HG03571 (cell line): ENCODE measurements around the gene FBXO24.
A peak's percentile ranks its signal among the peaks of the same experiment; 100 is the strongest.

ENCODE experiments used
- ATAC-seq: cut with Tn5 transposase; IDR thresholded peaks from one replicate; pipeline ENCODE4 v1.9.1; 2021; ENCODE audit not compliant: unreplicated experiment

The FBXO24 gene

DNA sequence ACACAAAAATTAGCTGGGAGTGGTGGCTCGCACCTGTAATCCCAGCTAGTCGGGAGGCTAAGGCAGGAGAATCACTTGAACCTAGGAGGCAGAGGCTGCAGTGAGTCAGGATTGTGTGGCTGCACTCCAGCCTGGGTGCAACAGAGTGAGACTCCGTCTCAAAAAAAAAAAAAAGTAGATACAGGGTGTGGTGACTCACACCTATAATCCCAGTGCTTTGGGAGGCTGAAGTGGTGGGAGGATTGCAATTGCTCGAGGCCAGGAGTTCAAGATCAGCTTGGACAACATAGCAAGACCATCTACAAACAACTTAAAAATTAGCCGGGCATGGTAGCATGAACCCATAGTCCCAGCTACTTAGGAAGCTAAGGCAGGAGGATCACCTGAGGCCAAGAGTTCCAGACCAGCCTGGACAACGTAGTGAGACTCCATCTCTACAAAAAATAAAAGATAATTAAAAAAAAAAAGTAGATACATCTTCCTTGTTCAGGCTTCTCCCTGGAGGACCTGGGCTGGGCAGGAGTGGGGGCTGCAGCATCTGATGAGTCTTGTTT, 28.3 kb downstream of the FBXO24 start:
- ATAC-seq, result no peak

DNA sequence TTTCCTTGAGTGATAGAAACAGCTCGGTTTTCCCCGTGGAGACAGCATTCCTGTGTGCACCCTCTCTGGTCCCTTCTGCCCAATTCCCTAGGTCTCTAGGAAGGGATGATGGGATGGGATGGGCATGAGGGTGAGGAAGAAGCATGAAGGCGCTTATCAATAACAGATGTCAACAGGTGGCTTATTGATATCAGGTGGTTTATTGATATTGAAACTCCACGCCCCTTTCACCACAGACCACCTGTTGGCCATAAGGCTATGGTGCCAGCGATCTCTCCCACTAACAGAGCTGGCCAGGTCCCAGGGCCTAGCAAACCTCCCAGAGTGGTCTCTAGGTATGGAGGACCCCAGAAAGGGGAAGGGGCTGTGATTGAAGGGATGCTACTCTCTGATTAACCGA, 34.1 kb downstream of the FBXO24 start:
- ATAC-seq, result no peak

DNA sequence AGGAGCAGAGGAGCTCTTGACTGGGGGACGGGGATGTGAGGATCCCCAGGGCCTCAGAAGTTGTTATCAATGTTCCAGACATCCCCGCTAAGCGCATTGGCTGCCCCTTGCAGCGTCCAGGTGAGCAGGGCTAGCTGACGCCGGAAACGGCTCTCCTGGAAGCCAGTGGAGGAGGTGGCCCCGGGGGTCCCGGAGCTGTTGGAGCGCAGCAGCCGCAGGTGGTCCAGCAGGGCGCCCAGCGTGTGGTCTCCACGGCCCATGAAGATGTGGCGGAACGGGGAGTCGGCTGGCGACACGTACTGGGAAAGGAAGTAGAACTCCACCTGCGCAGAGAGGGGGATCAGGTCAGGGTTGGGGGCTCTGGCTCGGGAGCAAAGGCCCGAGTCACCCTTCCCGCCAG, 34.7 kb downstream of the FBXO24 start:
- no peak for ATAC-seq

DNA sequence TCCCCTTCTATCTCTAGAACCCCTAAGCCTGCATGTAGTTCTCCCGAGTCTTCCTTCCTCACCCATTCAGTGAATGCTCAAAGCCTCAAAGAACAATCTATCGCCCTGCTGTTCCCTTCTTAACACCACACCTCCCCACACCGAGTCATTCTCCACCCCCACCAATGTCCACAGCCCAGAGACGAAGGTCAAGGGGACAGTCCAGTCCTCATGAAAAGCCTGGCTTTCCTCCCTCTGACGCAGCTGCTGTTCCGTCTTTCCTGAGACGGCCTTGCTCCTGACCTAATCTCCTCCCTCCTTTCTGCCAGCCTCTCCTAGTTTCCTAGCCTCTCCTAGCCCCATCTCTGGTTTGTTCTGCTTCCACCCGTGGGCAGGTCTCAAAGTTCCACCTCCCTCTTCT, 35.4 kb downstream of the FBXO24 start:
- ATAC-seq, result no peak

DNA sequence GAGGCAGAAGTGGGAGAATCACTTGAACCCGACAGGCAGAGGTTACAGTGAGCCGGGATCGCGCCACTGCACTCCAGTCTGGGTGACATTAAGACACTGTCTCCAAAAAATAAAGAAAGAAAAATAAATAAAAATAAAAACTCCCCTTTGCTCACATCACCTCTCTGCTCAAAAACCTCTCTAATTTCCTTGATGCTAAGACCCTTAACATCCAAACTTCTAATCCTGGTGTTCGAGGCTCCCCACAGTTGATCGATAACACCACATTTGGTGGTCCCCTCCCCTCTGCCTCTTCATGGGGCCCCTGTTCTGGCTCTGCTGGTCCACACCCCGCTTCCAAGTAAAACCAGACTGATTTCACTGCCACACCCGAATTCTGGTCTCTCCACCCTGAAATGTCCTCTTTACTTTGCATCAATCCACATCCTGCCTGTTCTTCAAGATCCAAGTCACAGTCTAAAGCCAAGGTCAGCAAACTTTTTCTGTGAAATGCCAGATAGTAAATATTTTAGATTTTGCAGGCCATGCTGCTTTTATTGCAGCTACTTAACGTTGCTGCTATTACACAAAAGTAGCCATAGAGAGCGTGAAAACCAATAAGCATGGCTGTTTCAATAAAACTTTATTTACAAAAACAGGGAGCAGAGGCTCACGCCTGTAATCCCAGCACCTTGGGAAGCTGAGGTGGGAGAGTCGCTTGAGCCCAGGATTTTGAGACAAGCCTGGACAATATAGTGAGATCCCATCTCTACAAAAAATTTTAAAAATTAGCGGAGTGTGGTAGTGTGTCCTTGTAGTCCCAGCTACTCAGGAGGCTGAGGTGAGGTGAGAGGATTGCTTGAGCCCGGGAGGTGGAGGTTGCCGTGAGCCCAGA, 38.1 kb downstream of the FBXO24 start:
- ATAC-seq, result no peak

DNA sequence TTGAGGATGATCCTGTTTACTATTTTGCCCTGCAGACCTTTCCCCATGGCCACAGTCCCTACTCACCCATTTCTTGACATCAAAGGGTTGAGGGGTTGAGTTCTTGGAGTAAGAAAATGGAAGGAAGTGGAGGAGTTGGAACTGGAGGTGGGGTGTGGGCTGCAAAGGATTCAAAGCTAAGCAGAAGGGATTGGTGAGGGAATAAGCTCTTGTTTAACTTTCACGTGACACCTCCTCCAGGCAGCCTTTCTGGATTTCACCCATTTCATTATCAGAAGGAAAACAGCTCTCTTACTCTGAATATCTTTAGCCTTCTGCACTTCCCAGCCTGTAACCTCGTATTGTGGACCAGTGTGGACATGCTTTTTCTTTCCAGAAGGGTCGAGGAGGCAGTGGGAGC, 39.9 kb downstream of the FBXO24 start:
- ATAC-seq, result no peak

DNA sequence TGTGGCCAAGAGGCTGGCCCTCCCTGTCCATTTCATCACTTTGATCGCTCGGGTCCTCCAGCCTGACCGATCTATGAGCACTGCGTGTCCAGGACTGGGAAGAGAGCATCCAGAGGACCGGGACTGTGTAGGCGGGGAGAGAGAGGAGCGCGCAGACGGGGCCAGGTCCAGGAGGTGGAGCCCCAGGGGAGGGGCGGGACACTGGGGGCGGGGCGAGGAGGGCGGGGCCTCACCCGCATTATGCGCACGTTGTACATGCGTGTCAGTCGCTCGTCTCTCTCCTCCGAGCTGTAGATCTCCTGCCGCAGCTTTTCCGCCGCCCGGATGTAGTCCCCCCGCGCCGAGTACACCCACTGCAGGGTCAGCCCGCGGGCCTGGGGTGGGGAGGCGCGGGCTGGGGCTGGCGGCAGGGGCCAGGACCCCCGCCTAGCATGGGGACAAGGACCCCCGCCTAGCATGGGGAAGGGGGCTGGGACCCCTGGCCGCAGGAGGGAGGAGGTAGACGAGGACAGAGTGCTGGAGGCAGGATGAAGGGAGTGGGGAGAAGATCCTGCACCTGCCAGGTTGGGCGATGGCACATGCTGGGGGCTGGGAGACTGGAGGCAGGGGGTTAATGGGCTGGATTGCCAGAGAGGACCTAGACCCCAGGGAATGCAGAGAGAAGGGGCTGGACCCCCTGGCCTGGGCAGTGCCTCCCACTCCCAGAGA, 40.6 kb downstream of the FBXO24 start:
- ATAC-seq, result peak; percentile 79

DNA sequence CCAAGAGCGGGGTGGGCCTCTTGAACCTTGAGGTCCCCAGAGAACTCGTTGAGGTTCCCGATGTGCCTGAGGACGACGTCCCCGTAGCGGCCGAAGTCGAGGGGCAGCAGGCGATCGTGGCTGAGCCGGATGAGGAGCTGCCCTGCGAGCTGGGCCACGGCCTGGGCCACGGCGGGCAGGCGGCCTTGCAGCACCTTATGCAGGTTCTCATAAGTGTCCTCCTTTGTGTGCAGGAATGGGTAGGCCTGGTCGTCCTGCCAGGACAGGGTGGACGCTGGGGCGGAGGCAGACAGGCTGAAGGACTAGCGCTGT, 41.1 kb downstream of the FBXO24 start:
- ATAC-seq, result no peak

DNA sequence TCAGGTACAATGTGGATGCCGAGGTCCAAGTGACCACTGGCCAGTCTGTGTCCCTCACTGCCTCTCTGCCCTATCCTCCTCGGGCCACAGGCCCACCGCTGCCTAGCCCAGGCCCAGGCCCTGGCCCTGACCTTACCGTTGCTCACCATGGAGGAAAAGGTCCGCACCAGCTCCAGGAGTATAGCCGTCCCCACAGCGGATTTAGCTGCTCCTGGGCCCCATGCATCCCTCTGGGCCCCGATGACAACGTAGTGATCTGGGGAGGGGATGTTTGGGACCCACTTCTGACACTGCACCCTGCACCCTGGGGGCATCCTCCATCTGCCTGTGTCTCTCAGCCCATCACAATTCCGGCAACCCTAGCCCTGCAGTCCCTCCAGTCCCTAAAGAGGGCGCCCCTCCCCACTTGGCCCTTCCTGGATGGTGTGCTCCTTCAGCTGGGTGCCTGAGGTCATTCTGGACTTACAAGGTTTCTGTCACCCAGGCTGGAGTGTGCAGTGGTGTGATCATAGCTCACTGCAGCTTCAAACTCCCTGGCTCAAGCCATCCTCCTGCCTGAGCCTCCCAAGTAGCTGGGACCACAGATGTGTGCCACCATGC, 43.1 kb downstream of the FBXO24 start:
- ATAC-seq, result no peak

DNA sequence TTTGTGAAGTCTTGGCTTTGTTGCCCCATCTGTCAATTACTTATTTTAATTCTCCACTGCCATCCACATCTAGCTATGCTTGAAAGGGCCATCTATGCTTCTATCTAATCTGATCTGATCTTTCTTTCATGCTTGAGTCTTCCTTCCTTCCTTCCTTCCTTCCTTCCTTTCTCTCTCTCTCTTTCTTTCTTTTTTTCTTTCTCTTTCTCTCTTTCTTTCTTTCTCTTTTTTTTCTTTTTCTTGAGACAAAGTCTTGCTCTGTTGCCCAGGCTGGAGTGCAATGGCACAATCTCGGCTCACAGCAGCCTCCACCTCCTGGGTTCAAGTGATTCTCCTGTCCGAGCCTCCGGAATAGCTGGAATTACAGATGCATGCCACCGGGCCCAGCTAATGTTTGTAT, 43.9 kb downstream of the FBXO24 start:
- ATAC-seq, result no peak

DNA sequence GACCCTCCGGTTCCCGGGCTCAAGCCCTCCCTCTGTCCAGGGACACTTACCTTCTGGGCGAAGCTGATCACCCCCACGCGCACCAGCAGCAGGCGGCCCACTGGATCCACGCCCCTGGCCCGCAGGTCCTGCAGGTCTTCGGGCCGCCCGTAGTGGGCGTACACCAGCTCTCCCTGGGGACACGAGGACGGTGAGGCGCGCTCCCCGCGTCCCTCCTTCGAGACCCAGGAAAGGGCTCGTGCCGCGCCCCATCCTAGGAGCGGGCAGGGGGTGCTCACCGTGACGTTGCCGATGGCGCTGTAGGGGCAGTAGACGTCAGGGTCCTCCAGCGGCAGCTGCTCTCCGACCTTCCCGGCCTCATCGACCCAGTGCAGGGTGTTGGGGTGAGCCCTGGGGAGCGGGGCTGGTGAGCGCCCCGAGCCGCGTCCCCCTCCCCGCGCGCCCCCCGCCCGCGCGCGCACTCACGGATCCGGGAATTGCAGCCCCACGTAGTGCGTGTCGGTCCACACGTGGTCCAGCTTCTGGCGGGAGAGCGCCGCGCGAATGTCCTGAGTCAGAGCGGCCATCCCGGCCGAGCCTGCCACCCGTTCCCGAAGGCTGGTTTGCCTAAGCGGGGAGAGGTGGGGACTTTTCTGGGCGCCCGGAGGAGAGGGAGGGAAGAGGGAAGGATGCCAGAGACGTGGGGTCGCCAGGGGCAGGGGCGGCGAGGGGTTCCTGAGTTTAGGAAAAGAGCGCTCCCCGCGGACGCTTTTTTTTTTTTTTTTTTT, 47.0 kb downstream of the FBXO24 start:
- ATAC-seq, result peak; percentile 58

DNA sequence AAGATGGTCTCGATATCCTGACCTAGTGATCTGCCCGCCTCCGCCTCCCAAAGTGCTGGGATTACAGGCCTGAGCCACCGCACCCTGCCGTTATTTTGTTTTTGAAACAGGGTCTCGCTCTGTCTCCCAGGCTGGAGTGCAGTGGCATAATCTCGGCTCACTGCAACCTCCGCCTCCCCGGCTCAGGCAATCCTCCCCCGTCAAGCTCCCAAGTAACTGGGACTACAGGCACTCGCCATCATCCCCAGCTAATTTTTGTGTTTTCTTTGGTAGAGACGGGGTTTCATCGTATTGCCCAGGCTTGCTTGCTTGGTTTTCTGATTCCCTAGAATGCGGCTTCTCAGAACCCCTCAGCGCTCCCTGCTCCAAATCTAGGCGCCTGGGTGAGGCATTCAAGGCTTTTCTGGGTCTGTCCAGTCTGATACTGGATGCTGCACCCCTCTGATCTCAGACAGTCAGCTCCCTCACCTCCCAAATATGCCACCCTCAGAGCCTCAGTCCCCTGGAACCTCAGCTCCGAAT, 53.9 kb downstream of the FBXO24 start:
- no peak for ATAC-seq

DNA sequence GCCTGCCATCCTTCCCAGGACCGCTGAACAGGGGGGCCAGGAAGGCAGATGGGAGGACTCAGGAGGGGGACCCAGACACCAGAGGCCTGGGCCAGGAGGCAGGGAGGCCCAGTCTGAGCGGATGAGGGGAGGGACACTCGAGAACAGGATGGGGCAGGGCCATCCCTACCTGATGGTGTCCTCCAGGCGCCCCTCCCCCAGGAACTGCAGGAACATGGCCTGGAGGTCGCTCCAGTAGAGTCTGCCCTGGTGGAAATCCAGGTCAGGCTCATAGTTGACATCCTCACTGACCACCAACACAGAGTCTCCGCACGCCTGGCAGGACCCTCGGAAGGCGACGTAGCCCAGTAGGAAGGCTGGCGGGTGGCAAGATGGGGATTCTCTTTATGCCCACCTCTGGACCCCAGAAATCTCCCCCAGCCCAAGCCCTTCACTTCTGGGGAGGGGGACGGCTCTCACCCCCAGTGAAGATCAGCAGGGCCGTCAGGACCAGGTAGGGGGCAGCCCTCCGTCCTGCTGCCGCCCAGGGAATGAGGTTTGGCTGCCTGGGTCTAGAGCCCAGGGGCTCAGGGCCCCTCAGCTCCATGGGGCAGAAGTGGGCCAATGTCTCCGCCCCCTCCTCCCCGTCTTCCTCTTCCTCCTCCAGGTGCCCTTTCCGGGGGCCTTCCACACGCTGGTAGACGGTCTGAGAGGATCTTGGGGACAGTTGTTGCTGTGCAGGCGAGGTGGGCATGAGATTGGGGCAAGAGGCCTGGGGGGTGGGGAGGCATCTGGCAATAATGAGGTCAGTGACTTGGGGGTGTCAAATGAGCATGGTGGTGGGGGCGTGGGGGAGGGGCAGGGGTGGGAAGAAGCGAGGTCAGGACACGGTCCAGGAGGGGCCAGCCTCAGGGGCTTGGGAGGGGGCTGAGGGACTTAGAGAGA, 54.7 kb downstream of the FBXO24 start:
- no peak for ATAC-seq

DNA sequence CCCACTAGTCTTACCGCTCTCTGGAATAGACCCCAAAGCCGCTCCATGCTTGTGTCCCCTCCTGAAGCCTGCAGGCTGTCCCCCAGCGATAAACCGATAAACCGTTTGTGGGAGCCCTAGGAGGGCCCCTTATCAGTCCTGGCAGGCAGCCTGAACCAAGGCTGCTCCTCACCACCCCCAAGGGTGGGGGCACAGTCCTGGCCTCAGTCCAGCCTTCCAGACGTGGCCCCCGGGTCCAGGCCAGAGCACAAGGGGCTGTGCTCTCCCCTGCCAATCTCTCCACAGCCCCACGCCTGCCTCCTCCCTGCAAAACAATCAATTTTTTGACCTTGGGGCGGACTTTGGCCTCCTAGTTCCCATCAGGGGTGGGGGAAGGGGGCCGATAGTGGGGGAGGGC, 55.3 kb downstream of the FBXO24 start, which contains the start of gene TFR2:
TFR2 (minus strand) TSS at position 90 of the 397 bp plus-strand sequence; CDS start at position 47, 43 bp downstream.
- no peak for ATAC-seq

DNA sequence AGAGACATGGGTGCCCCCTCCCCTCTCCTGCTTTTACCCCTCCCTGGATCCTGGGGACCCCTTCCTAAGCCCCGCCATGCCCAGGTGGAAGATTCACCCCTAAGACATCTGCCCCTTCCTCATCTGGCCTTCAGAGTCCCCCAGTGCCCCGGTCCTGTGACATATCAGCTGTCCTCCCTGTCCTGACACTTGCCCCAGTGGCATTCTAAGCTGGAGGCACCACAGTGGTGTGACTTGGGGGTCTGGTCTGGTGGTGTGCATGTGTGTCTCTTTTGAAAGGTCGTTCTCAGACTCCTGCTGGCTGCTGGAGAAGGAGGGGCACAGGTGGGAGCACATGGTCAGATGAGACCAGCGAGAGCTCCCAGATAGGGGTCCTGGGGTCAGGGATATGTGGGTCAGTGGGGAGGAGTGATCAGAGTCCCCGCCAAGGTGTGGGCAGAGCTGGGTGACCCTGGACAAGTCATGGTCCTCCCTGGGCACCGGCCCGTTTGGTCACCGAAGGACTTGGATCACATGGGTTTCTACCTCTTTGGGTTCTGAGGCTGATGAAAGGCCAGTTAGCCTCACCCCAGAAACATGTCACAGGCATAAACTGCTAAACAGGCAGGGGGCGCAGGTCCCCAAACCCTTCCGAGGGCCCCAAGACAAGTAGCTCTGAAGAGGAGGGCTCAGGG, 55.9 kb downstream of the FBXO24 start:
- ATAC-seq, result no peak

DNA sequence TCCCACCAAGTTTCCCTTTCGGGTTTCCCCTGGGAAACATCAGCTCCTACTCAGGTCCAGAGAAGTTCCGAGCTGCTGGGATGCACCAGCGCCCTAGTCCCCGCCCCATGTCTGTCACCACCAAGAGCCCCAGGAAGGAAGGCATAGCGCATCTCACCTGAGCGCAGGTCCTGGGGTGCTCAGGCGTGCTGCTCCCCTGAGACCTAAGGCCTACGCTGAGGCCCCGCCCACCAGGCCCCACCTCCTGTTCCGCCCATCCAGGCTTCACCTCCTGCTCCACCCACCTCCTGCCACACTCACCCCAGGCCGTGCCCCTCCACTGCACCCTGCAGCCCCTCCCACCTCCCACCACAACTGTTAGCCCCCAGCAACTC, 56.4 kb downstream of the FBXO24 start:
- no peak for ATAC-seq

DNA sequence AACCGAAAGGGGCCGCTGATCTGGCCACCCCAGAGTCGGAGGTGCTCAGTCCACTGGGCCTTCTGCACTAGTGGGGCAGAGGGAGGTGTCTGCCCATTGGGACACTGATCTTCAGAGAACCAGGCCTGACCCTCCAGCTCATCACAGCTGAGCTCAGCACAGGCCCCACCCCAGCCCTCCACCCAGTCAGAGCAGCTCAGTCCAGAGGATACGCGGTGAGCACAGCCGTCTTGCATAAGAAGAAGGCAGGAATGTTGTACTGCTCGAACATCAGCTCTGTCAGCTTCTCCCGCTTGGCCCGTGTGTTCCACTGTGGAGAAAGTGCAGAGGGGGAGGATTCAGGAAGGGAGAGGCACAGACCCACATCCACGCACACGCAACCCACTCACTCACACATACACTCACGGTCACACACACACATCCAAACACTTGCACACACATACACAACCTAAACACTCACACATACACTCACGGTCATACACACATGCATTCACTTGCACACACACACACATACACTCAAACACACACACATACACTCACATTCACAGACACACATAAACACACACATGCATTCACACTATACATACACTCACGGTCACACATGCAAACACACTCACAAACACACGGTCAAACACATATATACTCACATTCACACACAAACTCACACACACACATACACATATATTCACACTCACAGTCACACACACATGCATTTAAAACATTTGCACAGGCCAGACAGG, 63.9 kb downstream of the FBXO24 start:
- no peak for ATAC-seq
